GM18909 (cell line): Measurements from ENCODE around the gene GSTM4.

ENCODE experiments used
- ATAC-seq: cut with Tn5 transposase; IDR thresholded peaks from one replicate; pipeline ENCODE4 v1.9.1; 2021; ENCODE audit warnings: mild to moderate bottlenecking; ENCODE audit not compliant: unreplicated experiment, poor library complexity

GSTM4 gene

GRCh38 chr1:109624201-109625010 lies 31.5 kb upstream of the GSTM4 start:
- no peak for ATAC-seq

- no peak for ATAC-seq
Measured at GRCh38 chr1:109625176-109625575, 30.7 kb upstream of the GSTM4 start.

- ATAC-seq, result no peak
Measured at GRCh38 chr1:109625601-109626560, 30.0 kb upstream of the GSTM4 start.

GRCh38 chr1:109626682-109627408 lies 29.1 kb upstream of the GSTM4 start:
- no peak for ATAC-seq

- ATAC-seq, result no peak
Measured at GRCh38 chr1:109627692-109628399, 28.1 kb upstream of the GSTM4 start.

GRCh38 chr1:109628540-109629321 lies 27.2 kb upstream of the GSTM4 start:
- no peak for ATAC-seq

- ATAC-seq, result no peak
Measured at GRCh38 chr1:109629372-109630030, 26.4 kb upstream of the GSTM4 start.

GRCh38 chr1:109630081-109630897 lies 25.6 kb upstream of the GSTM4 start:
- ATAC-seq, result no peak

GRCh38 chr1:109630898-109631512 lies 24.9 kb upstream of the GSTM4 start:
- ATAC-seq, result no peak

- no peak for ATAC-seq
Measured at GRCh38 chr1:109631513-109632505, 24.1 kb upstream of the GSTM4 start.

GRCh38 chr1:109632671-109633346 lies 23.1 kb upstream of the GSTM4 start:
- ATAC-seq, result no peak

- no peak for ATAC-seq
Measured at GRCh38 chr1:109634292-109634691, 21.6 kb upstream of the GSTM4 start.

- no peak for ATAC-seq
Measured at GRCh38 chr1:109634771-109635750, 20.8 kb upstream of the GSTM4 start.

- ATAC-seq, result no peak
Measured at GRCh38 chr1:109635862-109636200, 20.1 kb upstream of the GSTM4 start.
